Embryonic facial prominence (tissue), 1 donor: ENCODE data around the gene CEBPE.

Experiments
- DNase-seq: peaks from one replicate; pipeline ENCODE4 v3.0.0-alpha.2; 2016; ENCODE audit errors: extremely low spot score

Gene CEBPE

DNA sequence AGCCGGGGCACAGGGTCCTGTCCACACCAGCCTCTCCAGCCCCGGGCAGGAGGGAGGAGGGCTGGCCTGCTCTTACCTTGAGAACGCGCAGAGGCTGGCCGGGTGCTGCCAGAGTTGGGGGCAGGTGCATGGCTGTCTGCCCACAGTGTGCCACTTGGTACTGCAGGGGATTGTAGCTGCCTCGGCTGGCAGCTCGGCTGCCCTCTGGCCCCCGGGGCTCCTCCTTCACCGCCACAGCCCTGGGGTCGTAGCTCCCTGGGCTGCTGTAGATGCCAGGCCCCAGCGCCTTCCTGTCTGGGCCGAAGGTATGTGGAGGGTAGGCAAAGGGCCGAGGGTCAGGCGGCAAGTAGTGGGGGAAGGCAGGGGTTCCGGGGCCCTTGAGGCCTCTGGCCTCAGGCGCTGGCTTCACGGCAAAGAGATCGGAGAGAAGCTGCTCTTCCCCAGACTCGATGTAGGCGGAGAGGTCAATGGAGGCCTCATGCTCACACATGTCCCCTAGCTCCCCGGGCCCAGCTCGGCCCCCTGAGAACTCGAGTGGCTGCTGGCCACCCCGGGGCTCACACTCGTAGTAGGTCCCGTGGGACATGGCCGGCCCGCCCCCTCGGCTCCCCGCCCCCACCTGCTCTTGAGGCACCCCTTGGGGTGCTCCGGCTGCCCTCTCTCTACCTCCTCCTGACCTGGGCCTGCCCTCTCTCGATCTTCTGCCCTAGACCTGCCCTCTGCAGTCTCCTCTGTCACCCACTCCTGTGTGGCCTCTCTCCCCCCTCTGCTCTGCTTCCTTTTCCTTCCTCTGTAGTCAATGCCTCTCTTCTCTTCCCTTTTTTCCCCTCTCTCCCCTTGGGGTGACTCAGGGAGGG, at the start of gene CEBPE:
TSS of gene CEBPE (minus strand) at position 750 of the 857 bp plus-strand sequence. CDS start at position 586, 164 bp downstream.
- DNase-seq: no peak

DNA sequence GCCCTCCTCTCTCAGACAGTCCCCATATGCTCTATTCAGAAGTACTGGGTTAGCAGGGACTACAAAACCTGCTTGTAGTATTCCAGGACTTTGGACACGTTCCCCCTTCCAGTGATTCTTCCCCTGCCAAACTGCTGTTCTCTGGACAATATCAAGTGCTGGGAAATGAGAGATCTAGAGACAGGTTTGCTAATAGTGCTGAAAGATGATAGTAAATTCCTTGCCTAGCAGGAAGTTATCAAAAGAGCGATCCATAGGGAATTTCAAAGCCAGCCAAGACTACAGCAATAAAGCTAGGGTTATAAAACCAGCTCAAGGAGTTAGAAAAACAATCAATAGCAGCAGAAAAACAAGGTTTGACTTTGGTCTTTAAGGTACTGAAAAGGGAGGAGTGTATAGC, 49.2 kb upstream of the CEBPE start:
- DNase-seq: no peak

- no peak for DNase-seq
Observed at GRCh38 chr14:23167116-23167847, 48.2 kb upstream of the CEBPE start.

GRCh38 chr14:23164949-23165348, 45.9 kb upstream of the CEBPE start:
- no peak for DNase-seq

DNA sequence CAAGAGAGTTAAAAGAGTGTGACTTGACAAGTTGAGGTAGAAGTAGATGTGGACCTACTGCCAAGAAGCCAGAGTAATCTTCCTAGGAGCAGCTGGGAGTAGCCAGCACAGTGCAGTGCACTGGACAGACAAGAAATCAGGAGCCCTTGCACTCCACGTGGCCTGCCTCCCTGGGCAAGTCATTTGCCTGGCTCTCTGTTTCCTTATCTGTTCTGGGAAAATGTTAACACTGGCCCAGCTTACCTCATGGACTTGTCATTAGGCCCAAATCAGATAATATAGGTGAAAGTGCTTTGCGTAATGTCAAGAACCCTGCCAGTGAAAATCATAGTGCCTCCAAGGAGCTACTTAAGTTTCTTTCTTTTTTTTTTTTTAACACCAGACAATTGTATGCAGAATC, 45.2 kb upstream of the CEBPE start:
- no peak for DNase-seq

DNA sequence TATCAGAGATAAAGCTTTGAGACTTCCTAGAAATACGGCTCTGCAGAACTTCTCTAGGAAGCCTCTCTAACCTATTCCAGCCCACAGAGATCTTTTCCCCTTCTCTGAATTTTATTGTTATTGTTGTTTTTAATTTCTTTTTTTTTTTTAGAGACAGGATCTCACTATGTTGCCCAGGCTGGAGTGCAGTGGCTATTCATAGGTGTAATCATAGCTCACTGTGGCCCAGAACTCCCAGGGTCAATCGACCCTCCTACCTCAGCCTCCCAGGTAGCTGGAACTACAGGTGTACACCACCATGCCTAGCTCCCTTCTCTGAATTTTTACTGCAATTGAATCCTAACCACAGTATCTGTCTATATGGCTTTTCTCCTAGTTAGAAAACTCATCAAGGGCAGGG, 44.8 kb upstream of the CEBPE start:
- no peak for DNase-seq

DNA sequence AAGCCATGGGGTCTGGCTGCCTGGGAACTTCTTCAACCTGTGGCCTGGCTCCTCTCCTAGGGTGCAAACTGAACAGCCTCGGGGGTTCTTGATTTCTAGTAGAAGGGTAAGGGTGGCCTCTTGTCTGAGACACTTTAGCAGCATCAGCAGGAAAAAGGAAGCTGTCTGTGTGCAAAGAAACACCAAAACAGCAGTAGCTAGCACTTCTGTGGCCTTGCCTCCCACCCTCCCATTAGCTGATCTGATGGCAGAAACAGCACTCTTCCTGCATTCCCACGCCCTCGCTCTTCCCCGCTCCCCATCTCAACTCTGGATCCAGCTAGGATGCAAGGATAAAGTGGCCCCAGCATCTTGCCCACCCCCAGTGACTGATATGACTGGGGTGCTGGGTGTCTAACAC, 43.7 kb upstream of the CEBPE start:
- DNase-seq: no peak

GRCh38 chr14:23162005-23162404, 43.0 kb upstream of the CEBPE start:
- DNase-seq: no peak

DNA sequence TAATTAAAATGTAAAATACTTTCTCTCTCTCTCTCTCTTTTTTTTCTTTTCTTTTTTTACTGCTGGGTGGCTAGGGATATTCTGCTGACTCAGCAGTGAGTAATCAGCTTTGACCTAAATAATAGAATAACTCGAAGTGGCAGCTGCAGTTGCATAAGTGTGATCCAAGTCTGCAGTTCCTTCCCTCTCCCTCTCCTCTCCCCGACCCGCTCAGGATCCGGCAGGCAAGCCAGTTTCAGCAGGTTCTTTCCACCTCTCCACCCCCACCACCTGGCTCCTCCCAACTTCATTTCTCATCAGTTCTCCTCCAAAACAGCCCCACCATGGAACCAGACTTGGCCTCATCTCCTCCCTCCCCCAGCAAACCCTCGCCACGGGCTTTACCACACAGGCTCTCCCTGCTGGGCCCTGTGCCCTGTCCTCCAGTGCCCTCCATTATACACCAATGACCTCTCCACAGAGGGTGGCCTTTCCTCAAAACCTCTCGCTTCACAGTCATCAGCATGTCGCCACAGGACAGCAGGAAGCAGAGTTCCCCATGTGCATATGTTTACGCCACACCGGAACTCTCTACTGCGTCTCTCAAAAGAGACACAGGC, 42.0 kb upstream of the CEBPE start:
- DNase-seq: peak; percentile 22

DNA sequence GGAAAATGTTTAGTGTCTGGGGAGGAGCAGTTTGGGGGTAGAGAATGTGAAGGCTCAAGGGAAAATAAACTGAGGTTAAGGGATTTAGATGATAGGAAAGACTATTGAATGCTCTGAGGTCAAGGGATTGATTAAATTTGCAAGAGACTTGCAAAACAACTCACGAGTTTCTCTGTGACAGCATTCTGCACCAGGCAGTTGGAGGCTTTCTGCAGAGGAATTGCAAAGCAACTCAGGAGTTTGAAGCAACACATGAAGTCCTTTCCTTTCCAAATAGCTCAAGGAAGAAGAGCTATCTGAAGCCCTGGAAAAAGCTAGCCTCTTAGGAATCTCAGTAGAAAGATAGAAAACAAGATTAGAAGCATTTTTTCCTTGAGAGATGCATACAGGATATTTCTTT, 40.5 kb upstream of the CEBPE start:
- no peak for DNase-seq

DNA sequence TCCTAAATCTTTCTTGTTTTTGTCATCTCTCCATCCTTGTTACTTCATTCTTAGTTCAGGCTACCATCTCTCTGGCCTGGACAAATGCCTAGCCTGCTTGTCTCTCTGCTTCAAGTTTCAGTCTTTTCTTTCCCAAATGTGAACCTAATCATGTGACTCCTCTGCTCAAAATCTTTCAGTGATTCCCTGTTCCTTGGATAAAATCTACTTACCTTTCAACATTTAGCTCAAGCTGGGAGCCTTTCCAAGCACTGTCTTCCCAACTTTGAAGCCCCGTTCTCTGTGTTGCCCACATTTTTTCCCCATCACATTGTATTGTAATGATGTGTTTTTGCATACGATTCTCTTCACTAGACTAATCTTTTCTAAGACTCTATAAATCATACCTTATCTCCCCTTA, 39.7 kb upstream of the CEBPE start:
- no peak for DNase-seq

GRCh38 chr14:23154964-23155587, 36.0 kb upstream of the CEBPE start:
- peak; percentile 42 for DNase-seq

DNA sequence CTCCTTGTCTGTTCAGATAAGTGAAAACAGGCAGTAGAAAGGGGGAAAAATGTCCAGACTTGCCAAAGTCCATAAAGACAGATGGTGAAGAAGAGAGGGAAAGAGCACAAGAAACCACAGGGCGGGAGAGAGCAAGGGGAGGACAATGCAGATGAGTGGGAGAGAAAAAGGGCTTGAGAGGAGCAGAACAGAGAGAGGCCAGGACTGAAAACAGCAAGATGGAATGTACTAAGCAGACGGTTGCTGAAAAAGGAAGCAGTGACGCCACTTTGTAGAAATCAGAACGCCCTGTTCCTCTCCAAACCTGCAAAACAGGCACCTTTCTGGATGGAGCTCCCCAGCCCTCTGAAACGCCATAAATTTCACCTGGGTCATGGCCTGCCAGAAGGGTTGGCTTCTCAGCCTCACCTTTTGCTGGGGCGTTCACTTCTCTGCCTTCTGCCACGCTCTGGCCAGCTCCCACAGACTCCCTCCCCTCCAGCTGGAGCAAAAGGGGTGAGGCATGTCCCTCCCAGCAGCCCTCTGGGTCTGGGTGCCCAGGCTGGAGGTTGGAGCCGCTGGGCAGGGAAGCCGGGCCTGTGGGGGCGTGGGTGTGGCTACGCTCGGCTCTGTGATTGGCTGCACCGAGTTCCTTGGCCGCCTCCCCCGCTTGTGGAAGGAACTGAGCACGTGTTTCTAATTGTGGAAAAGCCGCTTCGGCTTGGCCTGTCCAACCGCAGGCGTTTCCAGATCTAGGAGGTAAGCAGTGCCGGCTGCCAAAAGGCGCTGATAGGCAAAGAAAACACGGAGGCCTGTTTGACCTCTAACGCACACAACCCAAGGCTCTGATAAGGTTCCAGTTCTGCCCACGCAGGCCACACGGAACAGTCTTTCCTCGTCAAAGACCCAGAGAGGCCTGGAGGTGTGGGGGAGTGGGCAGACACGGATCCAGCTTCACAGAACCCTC, 35.1 kb upstream of the CEBPE start:
- peak; percentile 67 for DNase-seq

DNA sequence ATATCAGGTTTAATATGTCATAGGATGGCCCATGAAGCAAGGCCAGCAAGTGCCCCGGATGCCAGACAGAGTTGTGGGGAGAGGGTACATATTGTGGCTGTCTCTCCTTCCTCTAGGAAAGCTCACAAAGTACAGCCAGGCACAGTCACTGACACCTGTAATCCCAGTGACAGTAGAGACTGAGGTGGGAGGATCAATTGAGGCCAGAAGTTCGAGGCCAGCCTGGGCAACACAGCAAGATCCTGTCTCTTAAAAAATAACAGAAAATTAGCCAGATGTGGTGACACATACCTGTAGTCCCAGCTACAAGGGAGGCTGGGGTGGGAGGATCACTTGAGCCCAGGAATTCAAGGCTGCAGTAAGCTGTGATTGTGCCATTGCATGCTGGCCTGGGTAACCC, 32.3 kb upstream of the CEBPE start:
- DNase-seq: no peak

- DNase-seq: no peak
Observed at GRCh38 chr14:23149745-23150144, 30.7 kb upstream of the CEBPE start.

DNA sequence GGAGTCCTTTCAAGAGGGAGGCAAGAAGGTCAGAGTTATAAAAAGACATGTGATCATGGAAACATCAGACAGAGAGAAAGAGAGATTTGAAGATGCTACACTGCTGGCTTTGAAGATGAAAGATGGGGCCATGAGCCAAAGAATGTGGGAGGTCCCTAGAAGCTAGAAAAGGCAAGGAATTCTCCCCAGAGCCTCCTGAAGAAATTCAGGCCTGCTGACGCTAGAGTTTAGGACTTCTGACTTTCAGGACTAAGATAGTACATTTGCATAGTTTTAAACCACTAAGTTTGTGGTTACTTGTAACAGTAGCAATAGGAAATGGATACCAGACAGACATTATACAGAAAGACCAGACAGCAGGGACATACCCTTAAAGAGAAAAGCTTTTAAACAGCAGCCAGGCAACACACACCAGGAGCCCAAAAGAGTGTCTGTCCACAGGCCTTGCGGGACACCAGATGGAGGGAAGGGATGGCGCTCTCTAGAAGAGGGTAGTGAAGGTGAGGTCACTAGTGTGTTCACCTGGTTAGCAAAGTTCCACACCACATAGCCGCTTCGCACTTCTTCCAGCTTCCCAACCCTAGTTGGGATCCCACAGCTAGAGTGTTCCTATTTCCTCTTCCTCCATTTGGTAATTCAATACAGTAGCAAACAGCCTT, 29.7 kb upstream of the CEBPE start:
- DNase-seq: no peak

DNA sequence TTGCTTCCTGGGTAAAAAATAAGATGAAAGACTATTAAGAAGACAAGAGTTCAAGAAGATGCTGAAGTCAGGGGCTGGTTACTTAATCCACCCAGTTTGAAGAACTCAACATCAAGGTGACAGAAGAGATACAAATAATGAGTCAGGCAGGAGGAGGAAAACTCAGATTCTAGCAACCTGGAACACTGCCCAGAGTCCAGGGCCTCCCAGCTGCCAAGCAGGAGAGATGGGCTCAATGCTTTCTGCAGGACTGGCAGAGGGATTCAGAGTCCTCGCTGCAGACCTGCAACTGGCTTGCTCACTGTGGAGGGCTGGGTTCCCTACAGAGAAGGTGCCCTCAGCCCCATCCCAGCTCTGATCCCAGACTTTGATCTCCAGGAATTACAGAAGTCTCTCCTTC, 28.6 kb upstream of the CEBPE start:
- DNase-seq: no peak

GRCh38 chr14:23146980-23147379, 27.9 kb upstream of the CEBPE start:
- DNase-seq: no peak

DNA sequence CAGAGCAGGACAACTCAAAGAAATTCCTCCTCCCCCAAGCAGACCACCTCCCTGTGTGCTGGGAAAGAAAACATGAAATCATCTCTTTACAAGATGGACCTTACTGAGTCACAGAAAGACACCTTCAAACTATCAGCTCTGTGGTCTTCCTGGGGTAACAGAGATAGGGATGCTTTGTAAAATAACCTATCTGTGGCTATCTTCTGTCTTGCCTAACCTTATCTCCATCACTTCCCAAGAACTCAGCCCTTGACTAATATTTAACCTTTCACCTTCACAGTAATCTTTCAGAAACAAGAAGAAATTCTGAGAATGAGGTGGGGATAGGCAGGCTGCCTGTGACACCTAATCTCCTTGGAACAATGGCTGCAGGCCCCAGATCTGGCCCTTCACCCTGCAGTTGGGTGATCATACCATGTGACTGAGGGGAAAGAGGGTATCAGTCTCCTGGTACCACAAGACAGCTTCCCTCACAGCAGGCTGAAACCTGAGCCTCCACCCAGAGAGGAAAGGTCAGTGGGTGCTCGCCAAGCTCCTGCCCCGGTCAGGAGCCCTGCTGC, 27.4 kb upstream of the CEBPE start:
- no peak for DNase-seq

GRCh38 chr14:23145794-23146350, 26.8 kb upstream of the CEBPE start:
- no peak for DNase-seq
